Measurements from ENCODE around the gene SAV1. TPM values are rescaled to one million over a fixed set of nuclear protein-coding genes. Genes with fewer than 3 reads are reported as not detected.
"Not testable (repeated sequence)": the region's sequence is repeated elsewhere in the genome, so short reads cannot be mapped to it uniquely, and the experiment has no call there.

Gene SAV1
- total RNA-seq = 10 to 100 TPM; 10.5 to 11.0 TPM
- polyA plus RNA-seq = 1 to 10 TPM; 5.7 to 7.2 (median 5.8) TPM
- 7.9 to 20.0 (median 13.3) reads per million in 6 experiments for total RNA-seq

DNA sequence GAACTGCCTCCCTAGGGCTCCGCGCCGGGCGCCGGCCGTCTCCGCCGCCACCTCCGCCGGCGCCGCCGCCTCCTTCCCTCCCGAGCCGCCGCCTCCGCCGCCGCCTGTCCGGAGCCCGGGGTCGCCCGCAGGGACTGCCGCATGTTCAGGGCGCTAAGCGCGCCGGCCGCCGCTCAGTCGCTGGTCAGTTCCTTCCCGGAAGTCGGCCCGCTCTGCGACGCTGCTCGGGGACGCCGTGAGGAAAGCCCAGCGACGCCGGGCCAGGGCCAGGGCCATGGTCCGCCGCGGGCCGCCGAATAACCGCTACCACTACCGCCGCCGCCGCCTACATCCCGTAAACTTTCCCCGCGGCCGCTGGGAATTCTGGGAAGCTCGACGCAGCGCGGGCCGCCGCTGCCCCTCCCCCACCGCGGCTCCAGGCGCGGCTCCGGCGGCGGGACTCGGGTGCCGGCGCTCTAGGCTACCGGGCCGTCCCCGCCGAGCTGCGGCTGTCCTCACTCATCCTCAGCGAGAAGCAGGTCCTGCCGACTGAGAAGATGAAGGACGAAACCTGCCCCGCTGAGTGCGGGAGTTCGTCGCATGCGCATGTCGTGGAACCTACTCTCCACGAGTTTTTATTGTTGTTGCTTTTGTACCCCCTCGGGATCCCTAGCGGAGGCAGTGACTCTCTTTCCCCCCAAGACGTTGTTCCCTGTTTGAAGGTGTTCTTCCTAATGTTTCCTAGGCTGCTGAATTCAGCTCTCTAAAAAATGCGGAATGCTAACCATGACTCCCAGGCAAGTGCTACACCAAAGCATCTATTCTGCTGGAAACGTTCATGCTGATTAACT, at the start of gene SAV1:
Gene SAV1 (minus strand): TSS at position 311 of the 830 bp plus-strand sequence. CDS start 339 bp downstream, outside the sequence.
- DNase-seq = peak; percentile 29 to 70 (median 42)
- POLR2A ChIA-PET = no interaction called here

GRCh38 chr14:50717811-50718210, 49.7 kb upstream of the SAV1 start:
- H3K27ac Mint-ChIP-seq = peak overlapping the region in 5 of 10 donors; percentile 3 to 59 (median 25)
- POLR2A ChIA-PET = no interaction called here

More for the DNA sequence above, at the start of gene SAV1:
- peak; percentile 43 to 78 for ATAC-seq
- H3K9me3 Mint-ChIP-seq = no peaks in the 10 kb centered on the region
- peaks cover 4 to 9% (median 6%) of the 10 kb centered on the region in 3 donors for H3K36me3 Mint-ChIP-seq
- H3K4me3 Mint-ChIP-seq = peak within 1 kb of the TSS in 2 of 10 donors; percentile 89 to 92
- no peaks in the 10 kb centered on the region for H3K27me3 Mint-ChIP-seq
- peaks cover 12 to 25% (median 14%) of the 10 kb centered on the region in 4 donors for H3K4me1 Mint-ChIP-seq
- H3K27ac Mint-ChIP-seq = peak within 1 kb of the TSS; percentile 80 to 92 (median 89)

GRCh38 chr14:50714450-50715073, 46.5 kb upstream of the SAV1 start:
- DNase-seq (peak in 1 of 10 donors; percentile 26), ATAC-seq (no peak)
- Mint-ChIP-seq H3K9me3 (no peaks in the 10 kb centered on the region), H3K27me3 (peaks cover 0 to 4% (median 2%) of the 10 kb centered on the region in 5 donors), H3K4me1 (no peaks in the 10 kb centered on the region), H3K27ac (no peak overlapping the region), H3K36me3 (no peaks in the 10 kb centered on the region), H3K4me3 (no peak overlapping the region)
- POLR2A ChIA-PET = interaction anchor here (0.6 kb wide), 1 partner anchor 946 kb away, joined by 3 read pairs; the partner anchor contains the start of gene KLHDC2

More at GRCh38 chr14:50717811-50718210, 49.7 kb upstream of the SAV1 start:
- Mint-ChIP-seq H3K36me3 (peaks cover 0 to 24% (median 7%) of the 10 kb centered on the region in 3 donors), H3K4me3 (no peak overlapping the region), H3K9me3 (no peaks in the 10 kb centered on the region), H3K27me3 (peaks cover 0 to 2% (median 0%) of the 10 kb centered on the region in 5 donors), H3K4me1 (no peaks in the 10 kb centered on the region)
- DNase-seq = no peak
- no peak for ATAC-seq

GRCh38 chr14:50711043-50711442, 42.9 kb upstream of the SAV1 start:
- peaks cover 0 to 4% (median 2%) of the 10 kb centered on the region in 5 donors for H3K27me3 Mint-ChIP-seq
- no peaks in the 10 kb centered on the region for H3K36me3 Mint-ChIP-seq
- POLR2A ChIA-PET = no interaction called here
- no peak for ATAC-seq
- DNase-seq = no peak
- no peaks in the 10 kb centered on the region for H3K4me1 Mint-ChIP-seq
- H3K4me3 Mint-ChIP-seq = no peak overlapping the region
- H3K9me3 Mint-ChIP-seq = no peaks in the 10 kb centered on the region
- H3K27ac Mint-ChIP-seq = no peak overlapping the region

- DNase-seq = no peak
- Mint-ChIP-seq H3K4me1 (no peaks in the 10 kb centered on the region), H3K9me3 (peaks cover 0 to 6% (median 0%) of the 10 kb centered on the region in 9 donors), H3K27ac (no peak overlapping the region), H3K4me3 (no peak overlapping the region), H3K36me3 (peaks cover 0 to 2% (median 0%) of the 10 kb centered on the region in 3 donors), H3K27me3 (peaks cover 2 to 16% (median 6%) of the 10 kb centered on the region in 5 donors)
- no peak for ATAC-seq
- POLR2A ChIA-PET = no interaction called here
These were observed 37.0 kb upstream of the SAV1 start for GRCh38 chr14:50705026-50705593.

DNA sequence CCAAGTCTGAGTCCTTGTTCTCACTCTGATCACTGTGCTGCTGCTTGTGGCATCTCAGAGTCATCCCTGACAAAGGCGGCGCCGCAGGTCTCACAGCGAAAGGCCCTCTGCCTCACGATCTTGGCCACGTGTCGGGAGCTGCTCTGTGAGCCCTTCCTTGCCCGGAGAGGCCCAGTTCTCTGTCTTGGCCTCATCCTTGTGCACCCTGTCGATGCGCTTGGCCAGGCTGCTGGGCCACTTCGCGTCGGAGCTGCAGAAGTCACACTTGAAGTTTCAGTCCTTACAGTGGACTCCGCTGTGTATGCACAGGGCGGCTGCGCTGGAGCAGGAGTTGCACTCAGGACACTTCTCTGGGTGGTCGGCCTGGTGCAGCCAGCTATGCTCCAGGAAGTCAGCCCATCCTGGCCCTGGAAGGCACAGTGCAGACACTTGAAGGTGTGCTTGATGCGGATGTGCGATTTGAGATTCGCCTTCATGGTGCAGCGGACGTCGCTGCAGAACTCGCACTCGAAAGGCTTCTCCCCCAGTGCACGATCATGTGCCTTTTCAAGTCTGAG, 36.4 kb upstream of the SAV1 start:
- no peak overlapping the region for H3K4me3 Mint-ChIP-seq
- no peaks in the 10 kb centered on the region for H3K4me1 Mint-ChIP-seq
- ATAC-seq (no peak), DNase-seq (no peak)
- POLR2A ChIA-PET = no interaction called here
- H3K36me3 Mint-ChIP-seq = peaks cover 0 to 2% (median 0%) of the 10 kb centered on the region in 3 donors
- no peak overlapping the region for H3K27ac Mint-ChIP-seq
- H3K9me3 Mint-ChIP-seq = peaks cover 0 to 6% (median 0%) of the 10 kb centered on the region in 9 donors
- peaks cover 6 to 16% (median 7%) of the 10 kb centered on the region in 5 donors for H3K27me3 Mint-ChIP-seq

DNA sequence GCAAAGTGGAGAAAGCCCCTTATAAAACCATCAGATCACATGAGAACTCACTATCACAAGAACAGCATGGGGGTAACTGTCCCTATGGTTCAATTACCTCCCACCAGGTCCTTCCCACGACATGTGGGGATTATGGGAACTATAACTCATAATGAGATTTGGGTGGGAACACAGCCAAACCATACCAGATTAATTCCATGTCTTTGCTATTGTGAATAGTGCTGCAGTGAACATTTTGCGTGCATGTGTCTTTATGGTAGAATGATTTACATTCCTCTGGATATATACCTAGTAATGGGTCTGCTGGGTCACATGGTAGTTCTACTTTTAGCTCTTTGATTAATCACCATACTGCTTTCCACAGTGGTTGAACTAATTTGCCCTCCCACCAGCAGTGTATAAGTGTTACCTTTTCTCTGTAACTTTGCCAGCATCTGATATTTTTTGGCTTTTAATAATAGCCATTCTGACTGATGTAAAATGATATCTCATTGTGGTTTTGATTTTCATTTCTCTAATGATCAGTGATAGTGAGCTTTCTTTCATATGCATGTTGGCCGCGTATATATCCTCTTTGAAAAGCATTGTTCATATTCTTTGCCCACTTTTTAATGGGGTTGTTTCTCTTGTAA, 29.7 kb upstream of the SAV1 start:
- H3K27ac Mint-ChIP-seq = no peak overlapping the region
- peaks cover 2 to 16% (median 7%) of the 10 kb centered on the region in 5 donors for H3K27me3 Mint-ChIP-seq
- no peak overlapping the region for H3K4me3 Mint-ChIP-seq
- H3K36me3 Mint-ChIP-seq = peaks cover 0 to 14% (median 12%) of the 10 kb centered on the region in 3 donors
- H3K9me3 Mint-ChIP-seq = peaks cover 0 to 32% (median 8%) of the 10 kb centered on the region in 9 donors
- H3K4me1 Mint-ChIP-seq = no peaks in the 10 kb centered on the region
- POLR2A ChIA-PET = no interaction called here
- ATAC-seq (no peak), DNase-seq (no peak)

GRCh38 chr14:50694260-50694659, 26.2 kb upstream of the SAV1 start:
- DNase-seq, POLR2A ChIA-PET, H3K4me1 Mint-ChIP-seq, H3K4me3 Mint-ChIP-seq, H3K27ac Mint-ChIP-seq, ATAC-seq, H3K27me3 Mint-ChIP-seq: not testable (repeated sequence)
- Mint-ChIP-seq H3K9me3 (peaks cover 0 to 44% (median 25%) of the 10 kb centered on the region in 9 donors), H3K36me3 (peaks cover 0 to 34% (median 21%) of the 10 kb centered on the region in 3 donors)

DNA sequence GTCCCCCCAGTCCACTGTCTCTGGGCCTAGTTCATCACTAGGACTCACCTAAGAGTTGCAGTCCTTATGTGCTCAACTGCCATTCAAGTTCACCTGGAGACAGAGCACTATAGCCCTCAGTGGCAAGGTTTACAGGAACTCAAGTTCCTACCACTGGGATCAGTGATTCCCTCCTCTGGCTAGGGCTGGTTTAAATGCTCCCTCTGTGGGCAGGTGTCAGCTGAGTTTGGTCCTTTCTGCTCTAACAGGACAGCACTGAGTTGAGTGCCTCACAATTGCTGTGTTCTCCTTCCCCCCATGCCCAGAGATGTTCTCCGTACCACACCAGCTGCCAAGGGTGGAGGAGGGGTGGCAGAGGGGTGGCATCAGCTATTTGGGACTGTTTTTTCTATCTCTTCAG, 20.8 kb upstream of the SAV1 start:
- peaks cover 0 to 46% (median 22%) of the 10 kb centered on the region in 3 donors for H3K36me3 Mint-ChIP-seq
- no peak overlapping the region for H3K4me3 Mint-ChIP-seq
- no peaks in the 10 kb centered on the region for H3K4me1 Mint-ChIP-seq
- H3K27me3 Mint-ChIP-seq = peaks cover 0 to 3% (median 0%) of the 10 kb centered on the region in 5 donors
- DNase-seq (no peak), ATAC-seq (no peak)
- peaks cover 0 to 56% (median 24%) of the 10 kb centered on the region in 9 donors for H3K9me3 Mint-ChIP-seq
- H3K27ac Mint-ChIP-seq = no peak overlapping the region
- POLR2A ChIA-PET = no interaction called here

- POLR2A ChIA-PET = no interaction called here
- H3K27me3 Mint-ChIP-seq = no peaks in the 10 kb centered on the region
- no peaks in the 10 kb centered on the region for H3K9me3 Mint-ChIP-seq
- DNase-seq (no peak), ATAC-seq (no peak)
- no peak overlapping the region for H3K4me3 Mint-ChIP-seq
- no peak overlapping the region for H3K27ac Mint-ChIP-seq
- H3K36me3 Mint-ChIP-seq = no peaks in the 10 kb centered on the region
- peaks cover 4 to 16% (median 5%) of the 10 kb centered on the region in 4 donors for H3K4me1 Mint-ChIP-seq
These were observed 11.6 kb upstream of the SAV1 start for GRCh38 chr14:50679674-50680073.

GRCh38 chr14:50678163-50678562, 10.1 kb upstream of the SAV1 start:
- POLR2A ChIA-PET = no interaction called here
- H3K27ac Mint-ChIP-seq = no peak overlapping the region
- H3K9me3 Mint-ChIP-seq = no peaks in the 10 kb centered on the region
- ATAC-seq (no peak), DNase-seq (no peak)
- no peak overlapping the region for H3K4me3 Mint-ChIP-seq
- H3K36me3 Mint-ChIP-seq = no peaks in the 10 kb centered on the region
- H3K4me1 Mint-ChIP-seq = peaks cover 4 to 16% (median 5%) of the 10 kb centered on the region in 4 donors
- H3K27me3 Mint-ChIP-seq = no peaks in the 10 kb centered on the region

DNA sequence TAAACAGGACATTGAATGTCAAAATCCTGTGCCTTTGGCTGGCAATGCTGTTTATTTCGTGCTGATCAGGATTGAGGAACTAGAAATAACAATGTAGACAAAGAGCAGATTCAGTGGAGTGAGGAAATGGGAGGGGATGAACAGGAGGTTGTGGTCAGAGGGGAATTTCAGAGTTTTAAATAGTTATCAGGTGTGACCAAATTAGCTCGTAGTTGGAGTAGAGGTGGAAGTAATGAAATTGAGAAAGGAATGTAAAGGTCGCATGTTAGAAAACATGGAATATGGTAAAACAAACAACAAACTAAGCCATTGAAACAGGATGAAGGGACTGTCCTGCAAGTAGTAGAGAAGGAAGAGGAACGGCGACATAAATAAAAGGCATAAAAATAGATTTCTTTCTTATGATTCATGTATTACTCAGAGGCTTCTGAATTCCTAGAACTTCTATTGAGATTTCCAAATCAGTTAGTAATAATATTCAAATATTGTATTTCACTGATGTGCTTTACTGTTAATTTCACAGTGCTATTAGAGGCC, 9.5 kb upstream of the SAV1 start:
- Mint-ChIP-seq H3K27ac (peak overlapping the region in 3 of 10 donors; percentile 2 to 78 (median 63)), H3K27me3 (no peaks in the 10 kb centered on the region), H3K9me3 (no peaks in the 10 kb centered on the region), H3K4me1 (peaks cover 4 to 16% (median 5%) of the 10 kb centered on the region in 4 donors), H3K36me3 (no peaks in the 10 kb centered on the region), H3K4me3 (peak overlapping the region in 1 of 10 donors; percentile 70)
- ATAC-seq (no peak), DNase-seq (no peak)
- POLR2A ChIA-PET = no interaction called here

Measured in naive thymus-derived CD8-positive, alpha-beta T cell (primary cell).